ENCODE data around the gene ZNF362.

Gene ZNF362

DNA sequence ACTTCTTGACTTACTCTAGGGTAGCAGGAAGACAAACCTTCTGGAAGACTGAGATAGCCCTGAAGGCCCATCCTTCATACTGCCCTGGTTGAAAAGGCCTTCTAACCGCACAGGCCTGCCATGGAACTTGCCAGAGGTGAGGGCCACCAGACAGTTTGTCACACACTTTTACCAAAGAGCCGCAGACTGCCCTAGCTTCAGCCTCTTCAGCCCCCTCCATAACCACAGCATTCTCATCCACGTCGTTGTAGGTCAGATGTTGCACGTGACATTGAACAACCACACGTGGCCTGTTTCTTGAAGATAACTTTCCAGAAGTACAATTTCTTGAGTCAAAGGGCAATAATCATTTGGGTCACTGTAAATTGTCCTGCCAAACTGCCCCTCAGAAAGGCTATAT, 18.9 kb downstream of the ZNF362 start:
- TF ChIP-seq, protein P1, sequence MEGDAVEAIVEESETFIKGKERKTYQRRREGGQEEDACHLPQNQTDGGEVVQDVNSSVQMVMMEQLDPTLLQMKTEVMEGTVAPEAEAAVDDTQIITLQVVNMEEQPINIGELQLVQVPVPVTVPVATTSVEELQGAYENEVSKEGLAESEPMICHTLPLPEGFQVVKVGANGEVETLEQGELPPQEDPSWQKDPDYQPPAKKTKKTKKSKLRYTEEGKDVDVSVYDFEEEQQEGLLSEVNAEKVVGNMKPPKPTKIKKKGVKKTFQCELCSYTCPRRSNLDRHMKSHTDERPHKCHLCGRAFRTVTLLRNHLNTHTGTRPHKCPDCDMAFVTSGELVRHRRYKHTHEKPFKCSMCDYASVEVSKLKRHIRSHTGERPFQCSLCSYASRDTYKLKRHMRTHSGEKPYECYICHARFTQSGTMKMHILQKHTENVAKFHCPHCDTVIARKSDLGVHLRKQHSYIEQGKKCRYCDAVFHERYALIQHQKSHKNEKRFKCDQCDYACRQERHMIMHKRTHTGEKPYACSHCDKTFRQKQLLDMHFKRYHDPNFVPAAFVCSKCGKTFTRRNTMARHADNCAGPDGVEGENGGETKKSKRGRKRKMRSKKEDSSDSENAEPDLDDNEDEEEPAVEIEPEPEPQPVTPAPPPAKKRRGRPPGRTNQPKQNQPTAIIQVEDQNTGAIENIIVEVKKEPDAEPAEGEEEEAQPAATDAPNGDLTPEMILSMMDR (IDR thresholded peaks at IDR 0.05; ENCODE audit: low read depth, low read length), result no peak
- no peak overlapping the region for H3K4me3 ChIP-seq (ENCODE audit: low read depth, low read length)

DNA sequence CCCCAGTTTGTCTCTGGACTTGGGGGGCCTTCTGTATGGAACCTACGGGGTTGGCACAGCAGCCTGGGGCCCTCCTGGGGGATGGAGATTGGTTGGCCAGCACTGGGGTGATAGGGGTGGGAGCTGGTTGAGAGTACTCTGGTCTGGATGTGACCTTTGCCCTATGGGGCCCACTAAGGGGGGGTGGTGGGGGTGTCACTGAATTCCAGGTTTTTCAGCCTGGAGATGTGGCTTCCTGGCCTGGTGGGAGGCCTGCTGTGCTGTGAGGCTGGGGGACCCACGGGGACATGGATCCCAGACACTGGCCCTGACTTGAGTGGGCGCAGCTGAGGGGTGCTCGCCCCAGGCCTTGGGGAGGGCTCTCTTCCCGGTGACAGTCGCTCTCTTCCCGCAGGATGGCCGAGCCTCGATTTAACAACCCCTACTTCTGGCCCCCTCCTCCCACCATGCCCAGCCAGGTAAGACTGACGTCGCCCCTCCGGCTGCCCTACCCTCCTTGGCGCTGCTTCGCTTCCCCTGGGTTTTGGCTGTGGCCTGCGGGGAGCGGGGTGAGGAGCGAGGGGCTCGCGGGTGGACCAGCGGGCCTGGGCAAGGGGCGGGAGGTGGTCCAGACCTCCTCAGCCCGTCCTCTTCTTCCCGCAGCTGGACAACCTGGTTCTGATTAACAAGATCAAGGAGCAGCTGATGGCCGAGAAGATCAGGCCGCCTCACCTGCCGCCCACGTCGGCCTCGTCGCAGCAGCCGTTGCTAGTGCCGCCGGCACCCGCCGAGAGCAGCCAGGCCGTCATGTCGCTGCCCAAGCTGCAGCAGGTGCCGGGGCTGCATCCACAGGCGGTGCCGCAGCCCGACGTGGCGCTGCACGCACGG, 19.6 kb downstream of the ZNF362 start:
- no peak overlapping the region for H3K4me3 ChIP-seq (ENCODE audit: low read depth, low read length)
- TF ChIP-seq, protein P1 (IDR thresholded peaks at IDR 0.05; ENCODE audit: low read depth, low read length), result no peak

DNA sequence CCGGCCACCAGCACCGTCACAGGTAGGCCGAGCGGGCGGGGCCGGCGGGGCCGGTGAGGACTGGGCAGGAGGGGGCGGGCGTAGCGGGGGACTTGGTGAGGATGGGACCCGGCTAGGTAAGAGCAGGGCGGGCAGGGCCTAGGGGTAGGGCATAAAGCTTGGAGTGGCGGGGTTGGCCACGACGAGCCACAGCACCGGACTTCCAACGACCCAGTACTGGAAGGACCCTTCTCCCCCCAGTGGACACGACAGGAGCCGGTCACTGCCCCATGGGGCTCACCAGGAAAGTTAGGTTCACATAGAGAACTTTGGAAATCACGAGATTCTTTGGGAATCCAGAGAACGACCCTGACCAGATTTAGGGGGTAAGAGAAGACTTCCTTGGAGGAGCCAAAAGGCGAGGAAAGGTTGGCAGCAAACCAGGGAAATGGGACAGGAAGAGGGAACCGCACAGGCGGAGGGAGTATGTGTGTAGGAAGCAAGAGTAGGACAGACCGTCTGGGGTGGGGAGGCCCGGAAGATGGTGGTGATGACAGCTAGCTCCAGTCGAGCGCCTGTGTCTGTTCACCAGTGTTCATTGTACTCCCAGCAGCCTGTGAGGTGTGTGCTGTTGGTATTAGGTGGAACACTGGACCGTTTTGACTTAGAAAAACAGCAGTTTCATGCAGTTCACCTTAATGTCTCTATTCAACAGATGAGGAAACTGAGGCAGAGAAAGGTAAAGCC, 20.4 kb downstream of the ZNF362 start:
- TF ChIP-seq, protein P1 (IDR thresholded peaks at IDR 0.05; ENCODE audit: low read depth, low read length), result no peak
- no peak overlapping the region for H3K4me3 ChIP-seq (ENCODE audit: low read depth, low read length)

DNA sequence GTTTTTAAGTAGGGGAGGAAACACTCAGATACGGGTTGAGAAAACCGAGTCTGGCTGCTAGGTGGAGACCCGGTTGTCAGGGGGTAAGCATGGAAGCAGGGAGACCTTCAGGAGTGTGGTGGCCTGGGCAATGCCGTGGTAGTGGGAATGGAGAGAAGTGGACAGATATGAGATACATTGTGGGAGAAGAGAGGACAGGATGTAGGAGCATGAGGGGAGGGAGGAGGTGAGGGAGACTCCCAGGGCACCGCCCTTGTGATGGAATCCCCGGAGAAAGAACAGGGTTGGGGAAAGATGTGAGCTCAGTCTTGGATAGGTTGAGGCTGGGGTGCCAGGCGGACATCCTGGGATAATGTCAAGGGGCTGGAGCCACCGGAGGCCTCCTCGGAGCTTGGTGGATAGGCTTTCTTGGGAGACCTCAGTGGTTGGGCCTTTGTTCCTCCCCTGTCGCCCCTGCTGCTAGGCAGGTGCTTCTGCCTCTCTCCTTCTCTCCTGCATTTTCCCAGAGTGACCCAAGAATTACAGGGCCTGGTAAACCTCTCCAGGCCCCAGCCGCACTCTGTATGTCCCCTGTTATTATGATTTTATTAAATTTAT, 21.3 kb downstream of the ZNF362 start:
- TF ChIP-seq, protein P1 (IDR thresholded peaks at IDR 0.05; ENCODE audit: low read depth, low read length), result no peak

DNA sequence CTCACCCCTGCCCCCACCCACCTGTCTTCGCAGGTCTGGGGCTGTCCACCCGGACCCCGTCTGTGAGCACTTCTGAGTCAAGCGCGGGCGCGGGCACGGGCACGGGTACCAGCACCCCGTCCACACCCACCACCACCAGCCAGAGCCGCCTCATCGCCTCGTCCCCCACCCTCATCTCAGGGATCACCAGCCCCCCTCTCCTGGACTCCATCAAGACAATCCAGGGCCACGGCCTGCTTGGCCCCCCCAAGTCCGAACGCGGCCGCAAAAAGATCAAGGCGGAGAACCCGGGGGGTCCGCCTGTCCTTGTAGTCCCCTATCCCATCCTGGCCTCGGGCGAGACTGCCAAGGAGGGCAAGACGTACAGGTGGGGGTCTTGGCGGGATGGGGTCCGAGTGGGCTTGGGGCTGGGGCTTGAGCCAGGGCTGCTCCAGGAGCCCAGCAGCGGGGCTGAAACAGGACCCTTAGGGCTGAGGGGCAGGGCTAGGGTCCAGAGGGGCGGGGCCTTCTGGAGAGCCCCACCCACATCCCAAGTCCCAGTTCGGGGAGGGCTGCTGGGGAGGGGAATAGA, 23.9 kb downstream of the ZNF362 start:
- H3K4me3 ChIP-seq (ENCODE audit: low read depth, low read length), result no peak overlapping the region
- TF ChIP-seq, protein P1 (IDR thresholded peaks at IDR 0.05; ENCODE audit: low read depth, low read length), result no peak

More for the DNA sequence above, 21.3 kb downstream of the ZNF362 start:
- H3K4me3 ChIP-seq (ENCODE audit: low read depth, low read length), result no peak overlapping the region

DNA sequence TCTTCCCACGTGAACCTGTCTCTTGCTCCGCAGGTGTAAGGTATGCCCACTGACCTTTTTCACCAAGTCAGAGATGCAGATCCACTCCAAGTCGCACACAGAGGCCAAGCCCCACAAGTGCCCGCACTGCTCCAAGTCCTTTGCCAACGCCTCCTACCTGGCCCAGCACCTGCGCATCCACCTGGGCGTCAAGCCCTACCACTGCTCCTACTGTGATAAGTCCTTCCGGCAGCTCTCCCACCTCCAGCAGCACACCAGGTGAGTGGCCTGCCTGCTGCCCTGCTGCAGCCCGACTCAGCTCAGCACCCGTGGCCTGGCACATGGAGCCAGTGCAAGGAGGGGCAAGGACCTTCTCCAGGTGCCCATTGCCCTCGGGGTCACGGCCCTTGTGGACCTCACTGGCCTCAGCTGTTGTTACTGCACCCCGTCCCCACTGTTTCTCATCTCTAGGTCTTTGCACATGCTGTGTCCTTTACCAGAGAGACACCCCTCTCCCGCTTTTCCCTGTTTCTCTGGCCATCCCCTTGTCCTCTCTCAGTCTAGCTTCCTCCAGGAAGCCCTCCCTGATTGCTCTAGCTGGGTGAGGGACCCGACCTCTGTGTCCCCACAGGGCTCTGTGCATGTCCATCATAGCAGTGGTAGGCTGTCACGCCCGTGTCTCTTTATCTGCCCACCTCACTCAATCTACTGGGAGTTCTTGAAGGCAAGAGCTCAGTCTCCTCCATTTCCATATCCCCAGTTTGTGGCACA, 25.4 kb downstream of the ZNF362 start:
- TF ChIP-seq, protein P1 (IDR thresholded peaks at IDR 0.05; ENCODE audit: low read depth, low read length), result no peak
- no peak overlapping the region for H3K4me3 ChIP-seq (ENCODE audit: low read depth, low read length)

All from WI38 (cell line).